Gastrocnemius medialis (tissue), 4 donors: ENCODE measurements around the gene RPL23.

Source experiments
- CTCF ChIP-seq, 5 experiments: fragments of 450-650 bp in 3 of 5; fragments of 200-600 bp in 2 of 5; sonication (generic) in 2 of 5; IDR thresholded peaks in 4 of 5; conservative IDR thresholded peaks in 1 of 5; 1 replicate in 4 of 5; 2 replicates in 1 of 5; pipeline ENCODE4 v1.5.1; 2016 to 2019; ENCODE audit warnings: antibody characterized with exemption in 5 of 5, mild to moderate bottlenecking in 3 of 5, moderate library complexity in 3 of 5
- POLR2A ChIP-seq, 2 donors: fragments of 450-650 bp; IDR thresholded peaks; one replicate each; pipeline ENCODE4 v1.6.1; 2017; ENCODE audit warnings: antibody characterized with exemption in 2 of 2, mild to moderate bottlenecking in 2 of 2, moderate library complexity in 2 of 2

DNA sequence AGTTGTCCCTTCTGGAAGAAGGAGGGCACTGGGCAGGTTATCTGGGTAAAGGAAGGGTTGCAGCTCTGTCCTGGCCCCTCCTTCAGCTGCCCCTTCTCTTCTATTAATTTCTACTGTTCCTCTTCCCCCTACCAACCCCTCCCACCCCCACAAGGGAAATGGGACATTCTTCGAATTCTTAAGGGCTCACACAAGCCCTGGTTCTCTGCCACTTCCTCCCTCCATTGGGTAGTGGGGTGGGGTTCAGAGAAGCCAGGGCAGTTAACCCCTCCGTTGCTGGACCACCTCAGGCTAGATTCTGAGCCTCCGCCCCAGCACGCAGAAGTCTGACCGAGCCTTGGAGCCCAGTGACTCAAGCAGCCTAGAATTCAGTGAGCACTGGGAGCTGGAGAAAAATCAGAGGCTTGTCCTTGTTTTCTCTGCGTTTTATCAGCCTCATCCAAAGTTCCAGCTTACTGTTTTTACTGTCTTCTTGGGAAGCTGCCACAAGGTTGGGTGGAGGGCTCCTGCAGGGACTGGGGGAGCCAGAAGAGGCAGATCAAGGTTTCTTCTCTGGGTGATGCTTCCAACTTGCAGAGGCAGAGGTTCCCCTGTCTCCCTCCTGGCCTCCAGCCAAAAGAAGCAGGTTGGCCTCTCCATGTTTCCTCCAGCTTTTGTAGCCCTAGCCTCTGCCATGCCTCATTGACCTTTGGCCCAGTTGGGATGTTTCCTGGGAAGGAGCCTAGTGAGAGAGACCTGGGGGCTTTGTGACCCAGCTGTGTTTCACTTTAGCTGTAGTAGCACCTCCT, 26.6 kb upstream of the RPL23 start:
- TF ChIP-seq CTCF (IDR thresholded peaks at IDR 0.05 in 4 of 5, conservative IDR thresholded peaks at IDR 0.05 in 1 of 5), result no peak
- no peak for TF ChIP-seq POLR2A (IDR thresholded peaks at IDR 0.05)
